Inferior parietal cortex (tissue), 1 donor: ENCODE measurements around the gene TMEM144.
"Not testable (repeated sequence)": the region's sequence is repeated elsewhere in the genome, so short reads cannot be mapped to it uniquely, and the experiment has no call there.

ENCODE experiments used
- DNase-seq: peaks from one replicate; pipeline ENCODE4 v3.0.0-alpha.2; 2016; ENCODE audit errors: extremely low spot score

The TMEM144 gene

DNA sequence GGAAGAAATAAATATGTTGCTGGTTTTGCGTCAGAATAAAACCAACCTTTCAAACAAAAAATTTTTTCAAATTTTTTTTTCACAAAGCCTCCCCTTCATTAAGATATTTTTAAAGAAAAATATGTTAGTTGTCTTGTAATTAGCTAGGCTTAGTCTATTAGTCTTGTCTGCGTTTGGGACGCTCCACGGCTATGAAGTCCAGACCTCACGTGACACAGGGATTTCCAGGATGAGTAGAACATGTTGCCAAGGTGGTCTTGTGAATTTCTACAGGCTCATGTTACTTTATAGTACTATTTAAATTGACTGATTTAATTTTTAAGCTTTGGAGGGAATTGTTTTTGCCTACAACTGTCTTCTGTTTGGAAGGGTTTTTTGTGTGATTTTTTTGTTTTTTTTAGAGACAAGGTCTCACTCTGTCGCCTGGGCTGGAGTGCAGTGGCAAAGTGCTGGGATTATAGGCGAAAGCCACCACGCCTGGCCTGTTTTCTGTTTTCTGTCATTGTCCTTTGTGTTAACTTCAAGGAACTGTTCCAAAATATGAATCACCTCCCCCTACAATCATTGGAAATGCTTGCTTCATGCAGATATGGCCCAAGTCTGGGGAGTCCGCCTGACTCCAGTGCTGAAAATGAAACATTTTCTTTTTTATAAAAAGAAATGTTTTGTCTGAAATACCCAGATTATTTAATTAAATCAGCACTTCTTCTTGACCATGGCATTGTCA, 26.2 kb downstream of the TMEM144 start:
- DNase-seq = peak; percentile 80

DNA sequence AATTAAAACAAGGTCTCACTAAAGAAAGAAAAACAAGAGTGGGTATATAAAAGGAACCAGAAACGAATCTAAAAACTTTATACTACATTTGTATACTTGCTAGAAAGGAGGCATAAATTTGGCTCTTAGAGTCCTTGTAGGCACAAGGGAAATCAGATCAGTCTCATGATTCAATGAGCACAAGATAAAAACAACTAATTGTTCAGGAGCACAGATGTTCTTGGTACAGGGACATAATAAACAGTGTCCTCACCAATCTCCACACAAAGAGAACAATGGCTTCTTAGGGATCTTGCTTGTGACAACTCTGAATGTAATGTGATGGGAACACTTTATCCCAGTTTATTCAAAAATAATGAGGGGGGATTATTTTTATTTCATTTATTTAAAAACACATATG, 28.3 kb downstream of the TMEM144 start:
- DNase-seq = peak; percentile 88

DNA sequence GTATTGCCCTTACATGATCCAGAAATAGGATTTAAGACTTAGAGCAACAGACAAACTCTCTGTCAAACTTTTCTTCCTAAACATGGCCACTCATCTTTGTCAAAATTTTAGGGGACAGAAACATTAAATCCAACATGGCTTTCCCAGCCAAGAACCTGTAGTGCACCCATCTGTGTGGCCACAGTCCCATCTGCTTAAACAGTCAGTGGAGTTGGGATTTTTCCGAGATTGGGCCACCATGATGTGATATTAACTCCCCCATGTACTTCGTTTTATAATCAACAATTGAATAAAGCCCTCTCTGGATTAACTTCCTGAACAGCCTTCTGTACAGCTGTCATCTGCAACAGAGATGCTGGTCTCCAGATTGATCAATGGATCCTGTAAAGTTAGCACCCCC, 28.9 kb downstream of the TMEM144 start:
- DNase-seq = no peak

DNA sequence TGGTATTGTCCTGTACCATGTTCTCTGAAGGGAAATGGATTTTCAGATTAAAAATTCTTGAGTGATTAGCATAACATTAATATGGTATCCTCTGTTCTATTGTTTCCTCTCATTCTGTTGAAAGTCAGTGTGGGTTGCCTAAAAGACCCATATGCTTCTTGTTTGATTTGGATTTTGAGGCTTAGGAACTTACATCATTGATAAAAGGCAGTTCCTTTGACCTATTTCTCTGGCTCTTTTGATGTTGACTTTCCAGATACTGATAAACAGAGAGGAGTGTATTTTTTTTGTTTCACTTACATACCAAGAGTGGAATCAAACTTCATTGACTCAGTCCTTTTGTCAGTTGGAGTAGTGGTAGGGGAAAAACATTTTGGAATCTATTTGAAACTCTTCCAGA, 32.8 kb downstream of the TMEM144 start:
- no peak for DNase-seq

DNA sequence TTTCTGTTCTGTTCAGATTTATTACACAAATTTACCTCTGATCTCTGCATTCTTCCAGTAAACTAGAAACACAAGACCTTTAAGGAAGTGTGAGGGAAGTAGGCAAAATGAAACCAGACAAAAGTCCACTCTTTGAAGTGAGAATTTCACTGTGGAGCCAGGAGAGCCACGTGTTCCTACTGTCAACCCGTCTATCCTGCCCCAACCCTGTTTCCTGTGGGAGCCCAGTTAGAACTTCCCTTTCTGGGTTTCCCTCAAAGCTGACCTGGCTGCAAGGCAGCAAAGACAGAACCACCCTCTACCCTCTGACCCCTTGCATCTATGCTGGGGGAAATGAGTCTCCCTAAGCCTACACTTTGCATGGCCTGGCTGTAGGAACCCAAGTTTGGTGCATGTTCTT, 40.0 kb downstream of the TMEM144 start:
- DNase-seq = no peak

DNA sequence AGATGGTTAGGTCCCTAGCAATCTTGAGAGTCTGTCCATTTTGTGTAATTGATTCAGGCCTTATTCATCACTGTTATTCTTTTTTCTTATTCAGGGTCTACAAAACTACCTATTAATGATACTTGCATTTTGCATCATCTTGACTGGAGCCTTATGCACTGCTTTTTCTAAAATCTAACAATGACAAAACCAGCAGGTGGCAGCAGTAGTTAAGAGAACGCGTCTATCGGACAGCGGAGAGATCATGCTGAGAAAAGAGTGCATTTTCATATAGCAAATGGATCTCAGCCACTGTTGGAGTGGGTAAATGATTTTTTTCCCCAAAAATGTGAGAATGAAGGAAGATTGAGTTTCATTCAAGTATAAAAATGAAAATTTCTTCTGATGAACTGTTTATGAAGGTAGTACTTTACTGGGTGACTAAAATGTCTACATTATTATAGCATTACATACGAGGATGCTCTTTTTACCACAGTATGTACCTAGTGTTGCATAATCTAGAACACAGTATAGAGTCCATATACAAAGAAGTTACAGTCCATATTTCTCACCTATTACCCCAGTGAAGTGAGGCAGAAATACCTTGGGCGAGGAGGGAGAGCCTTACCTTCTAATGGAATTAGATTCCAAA, 43.2 kb downstream of the TMEM144 start:
- DNase-seq = peak; percentile 96

DNA sequence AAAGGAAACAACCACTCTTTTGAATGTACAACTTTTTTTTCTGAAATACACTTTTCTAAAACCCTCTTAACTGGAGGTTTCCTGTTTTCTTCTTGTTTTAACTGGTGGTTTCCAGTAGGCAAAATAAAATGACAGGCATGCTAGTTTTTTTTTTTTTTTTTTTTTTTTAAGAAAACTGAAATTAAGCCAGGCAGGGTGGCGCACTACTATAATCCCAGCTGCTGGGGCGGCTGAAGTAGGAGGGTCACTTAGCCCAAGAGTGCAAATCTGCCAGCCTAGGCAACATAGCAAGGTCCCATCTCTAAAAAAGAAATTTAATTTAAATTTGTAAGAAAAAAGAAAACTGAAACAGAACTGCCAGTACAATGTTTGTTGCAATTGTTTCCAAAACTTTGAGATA, 44.0 kb downstream of the TMEM144 start:
- DNase-seq = no peak

DNA sequence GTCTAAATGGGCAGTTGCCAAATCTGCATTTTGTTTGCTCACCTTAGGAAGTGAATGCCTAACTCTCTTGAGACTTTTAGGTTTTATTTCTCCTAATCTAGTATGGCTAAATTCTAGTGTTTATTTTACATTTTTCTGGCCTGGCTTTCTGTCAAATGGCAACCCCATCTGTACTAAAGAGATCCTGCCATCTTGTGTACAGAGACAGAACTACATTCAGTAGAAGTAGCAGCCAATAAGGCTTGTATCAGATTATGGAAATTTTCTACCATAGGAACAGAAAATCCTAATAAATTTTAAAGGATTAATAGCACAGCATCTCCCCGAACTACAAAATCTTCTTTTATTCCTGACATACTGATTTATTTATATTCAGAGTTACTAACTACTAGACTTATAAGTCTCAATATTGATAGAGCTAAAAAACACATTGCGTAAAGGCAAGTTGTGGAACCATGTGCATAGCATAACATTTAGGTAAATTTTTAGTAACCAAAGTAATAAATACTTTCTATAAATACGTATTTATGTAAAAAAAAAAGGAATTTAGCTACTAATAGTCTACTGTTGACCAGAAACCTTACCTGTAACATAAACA, 45.5 kb downstream of the TMEM144 start:
- DNase-seq = peak; percentile 82

DNA sequence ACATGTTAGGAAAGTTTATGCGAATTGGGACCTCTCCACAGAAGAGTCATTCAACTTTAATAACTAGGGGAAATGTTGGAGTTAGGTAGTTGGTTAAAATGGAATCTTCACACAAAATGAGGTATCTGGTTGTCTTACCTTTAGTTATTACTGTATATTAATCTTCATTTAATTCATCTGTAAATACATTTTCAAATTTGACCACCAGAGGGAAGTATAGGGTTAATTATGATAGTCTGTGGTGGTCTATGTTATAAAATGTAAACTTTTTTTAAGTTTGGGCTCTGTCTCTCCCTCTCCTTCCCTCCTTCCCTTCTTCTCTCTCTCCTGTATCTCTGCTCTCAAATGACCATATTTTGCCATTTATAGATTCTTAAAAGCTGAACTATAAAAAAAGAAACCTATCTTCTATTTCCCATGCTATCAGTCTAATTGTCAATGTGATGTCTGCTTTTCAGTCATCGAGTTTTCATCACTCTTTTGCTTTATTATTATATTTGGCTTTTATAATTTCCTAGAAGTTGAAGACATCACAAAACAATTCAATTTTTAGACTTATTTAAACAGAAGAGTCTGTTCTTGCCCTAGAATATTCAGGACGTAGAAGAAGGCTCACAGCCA, 49.8 kb downstream of the TMEM144 start:
- DNase-seq = no peak

DNA sequence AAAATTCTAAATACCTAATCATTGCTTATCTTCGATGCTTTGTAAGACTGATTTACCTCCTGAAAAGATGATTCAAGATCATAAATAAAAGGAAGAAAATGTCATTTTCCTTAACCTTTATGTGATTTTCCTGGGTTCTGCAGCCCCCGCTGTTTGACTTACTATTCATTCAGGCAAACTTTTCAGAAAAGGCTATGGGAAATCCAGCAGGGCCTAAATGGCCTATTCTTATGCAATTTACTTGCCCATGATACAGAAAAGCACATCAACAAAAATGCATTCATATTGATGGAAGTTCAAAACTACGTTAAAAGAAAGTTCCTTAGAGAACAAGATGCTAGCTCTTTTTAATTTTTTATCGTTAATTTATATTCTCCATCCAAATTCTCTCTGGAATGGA, 51.2 kb downstream of the TMEM144 start:
- DNase-seq = no peak

DNA sequence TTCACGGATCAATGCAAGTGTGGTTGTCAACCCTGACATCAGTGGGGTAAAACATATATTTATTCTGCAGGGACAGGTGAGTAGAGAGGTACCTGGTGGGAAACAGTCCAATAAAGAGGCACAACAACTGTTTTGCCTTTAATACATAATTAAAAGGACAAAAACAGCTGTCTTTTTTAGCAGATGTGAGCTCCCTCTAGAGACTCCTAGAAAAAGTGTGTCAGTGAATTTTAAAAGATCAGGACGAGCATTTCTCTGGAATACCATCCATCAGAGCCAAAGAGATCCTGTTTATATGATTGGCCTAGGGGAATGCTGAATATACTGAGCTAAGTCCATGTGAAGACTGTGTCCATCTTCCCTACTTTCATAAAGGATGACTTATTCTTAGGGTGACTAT, 58.3 kb downstream of the TMEM144 start:
- DNase-seq = no peak

DNA sequence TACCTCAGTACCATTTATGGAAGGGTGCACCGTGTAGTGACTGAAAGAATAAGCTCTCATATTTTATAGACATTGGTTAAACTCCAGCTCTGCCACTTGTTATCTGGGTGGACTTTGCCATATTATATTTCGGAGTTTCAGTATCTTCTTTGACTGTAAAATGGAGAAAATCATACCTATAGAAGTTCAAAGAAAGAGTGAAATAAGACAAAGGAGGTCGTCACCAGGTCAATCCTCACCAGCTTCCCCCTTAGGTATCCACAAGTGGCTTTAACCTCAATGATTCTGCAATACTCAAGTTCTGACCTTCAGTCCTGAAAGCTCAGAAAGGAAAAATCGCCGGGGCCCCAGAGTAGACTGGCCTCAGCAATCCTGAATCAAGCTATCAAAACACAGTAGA, 64.3 kb downstream of the TMEM144 start:
- no peak for DNase-seq

DNA sequence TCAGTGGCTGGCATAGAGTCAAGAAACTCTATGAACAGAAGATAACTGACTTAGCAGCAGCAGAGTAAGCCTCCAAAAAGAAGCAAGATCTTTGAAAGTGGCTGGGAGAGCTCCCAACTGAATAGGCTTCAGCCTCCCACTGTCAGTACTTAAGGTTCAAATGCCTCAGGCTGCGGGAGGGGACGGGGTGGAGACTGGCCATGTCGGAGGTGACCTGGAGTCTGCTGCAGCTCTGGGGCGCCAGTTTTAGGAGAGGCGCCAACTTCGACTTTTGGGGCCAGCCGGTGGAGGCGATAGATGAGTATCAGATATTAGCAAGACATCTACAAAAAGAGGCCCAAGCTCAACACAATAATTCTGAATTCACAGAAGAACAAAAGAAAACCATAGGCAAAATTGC, 67.3 kb downstream of the TMEM144 start:
- no peak for DNase-seq

DNA sequence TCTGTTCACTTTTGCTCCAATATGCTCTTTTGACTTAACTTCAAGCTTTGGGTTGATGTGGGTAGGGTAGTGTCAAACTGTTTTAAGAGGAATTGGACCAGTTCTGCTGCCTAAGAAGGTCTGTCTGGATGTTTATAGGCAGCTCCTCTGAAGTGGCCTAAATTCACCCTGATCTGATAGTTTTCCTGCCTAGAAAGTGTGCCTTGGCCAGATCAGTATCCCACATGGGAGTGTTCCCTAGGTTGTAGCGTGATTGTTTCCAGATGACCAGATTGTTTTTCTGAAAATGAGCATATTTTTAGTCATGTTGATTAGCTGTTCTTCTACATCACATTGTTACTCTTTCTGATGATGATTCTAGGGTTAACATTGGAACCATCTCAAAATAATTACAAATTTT, 68.8 kb downstream of the TMEM144 start:
- DNase-seq = not testable (repeated sequence)

DNA sequence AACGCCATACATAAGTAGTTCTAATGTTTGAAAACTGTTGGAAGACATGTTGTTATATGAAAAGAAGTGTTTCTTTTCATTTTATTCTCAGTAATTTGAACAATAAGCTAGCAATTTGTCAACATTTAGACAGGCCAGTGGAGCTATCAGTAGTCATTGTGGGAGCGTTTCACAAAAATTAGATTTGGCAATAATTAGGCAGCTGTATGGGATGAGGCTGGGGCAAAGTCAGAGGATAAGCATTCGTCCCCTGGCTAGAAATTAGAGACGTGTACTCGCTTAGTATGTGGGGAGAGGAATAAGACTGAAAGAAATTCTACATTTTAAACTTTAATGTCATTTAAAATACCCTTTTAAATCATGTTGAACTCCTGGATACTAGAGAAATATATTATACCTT, 70.6 kb downstream of the TMEM144 start:
- DNase-seq = no peak

DNA sequence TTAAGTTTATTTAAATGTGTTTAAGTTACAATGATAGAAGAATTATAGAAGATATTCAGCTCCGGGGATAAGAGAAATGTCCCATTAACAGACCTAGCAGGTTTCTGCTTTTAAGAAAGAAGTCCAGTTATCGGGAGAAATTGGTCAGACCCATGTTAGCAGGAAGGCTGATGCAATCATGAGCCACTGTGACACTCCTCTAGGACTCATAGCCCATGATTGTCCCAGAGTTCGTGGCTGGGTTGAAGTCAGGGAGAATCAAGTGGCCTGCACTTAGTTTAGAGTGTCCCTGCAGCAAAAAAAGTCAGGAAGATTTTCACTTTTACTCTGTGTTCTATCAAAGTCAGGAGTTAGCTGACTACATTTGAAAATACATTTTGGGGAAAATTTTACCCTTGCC, 72.0 kb downstream of the TMEM144 start:
- DNase-seq = no peak

DNA sequence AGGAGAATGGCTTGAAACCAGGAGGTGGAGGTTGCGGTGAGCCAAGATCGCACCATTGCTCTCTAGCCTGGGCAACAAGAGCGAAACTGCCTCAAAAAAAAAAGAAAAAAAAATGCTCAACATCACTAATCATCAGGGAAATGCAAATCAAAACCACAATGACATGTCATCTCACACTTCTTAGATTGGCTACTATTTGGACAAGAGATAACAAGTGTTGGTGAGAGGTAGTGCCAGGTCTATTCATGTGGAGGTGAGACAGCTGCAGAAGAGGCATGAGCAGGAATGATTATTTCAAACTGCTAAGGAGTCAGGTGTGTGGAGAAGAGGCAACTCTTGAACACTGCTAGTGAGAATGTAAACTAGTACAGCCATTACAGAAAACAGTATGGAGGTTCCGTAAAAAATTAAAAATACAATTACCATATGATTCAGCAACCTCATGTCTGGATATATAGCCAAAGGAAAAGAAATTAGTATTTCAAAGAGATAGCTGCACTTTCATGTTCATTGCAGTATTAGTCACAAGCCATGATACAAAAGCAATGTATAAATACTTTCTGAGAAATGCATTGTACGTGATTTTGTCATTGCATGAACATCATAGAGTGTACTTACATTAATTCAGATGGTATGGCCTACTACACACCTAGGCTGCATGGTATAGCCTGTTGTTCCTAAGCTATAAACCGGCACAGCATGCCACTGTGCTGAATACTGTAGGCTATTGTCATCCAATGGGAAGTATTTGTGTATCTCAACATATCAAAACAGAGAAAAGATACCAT, 75.3 kb downstream of the TMEM144 start:
- no peak for DNase-seq

DNA sequence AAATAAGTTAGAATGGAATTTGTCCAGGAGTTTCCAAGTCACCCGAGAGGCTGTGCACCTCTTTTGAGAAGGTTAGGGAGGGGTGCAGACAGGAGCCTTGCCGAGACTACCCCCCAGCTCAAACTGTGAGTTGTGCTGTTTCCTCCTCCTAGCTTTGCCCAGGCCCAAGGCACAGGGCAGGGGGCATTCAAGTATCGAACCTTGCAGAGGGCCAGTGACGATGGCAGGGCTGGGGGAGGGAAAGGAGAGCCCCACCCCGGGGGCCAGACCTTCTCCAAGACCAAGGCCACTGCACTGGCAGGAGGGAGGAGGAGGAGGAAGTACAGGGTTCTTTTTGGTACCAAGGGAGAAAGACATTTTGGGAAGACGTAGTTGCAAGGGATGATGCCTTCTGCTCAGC, 80.6 kb downstream of the TMEM144 start:
- no peak for DNase-seq

DNA sequence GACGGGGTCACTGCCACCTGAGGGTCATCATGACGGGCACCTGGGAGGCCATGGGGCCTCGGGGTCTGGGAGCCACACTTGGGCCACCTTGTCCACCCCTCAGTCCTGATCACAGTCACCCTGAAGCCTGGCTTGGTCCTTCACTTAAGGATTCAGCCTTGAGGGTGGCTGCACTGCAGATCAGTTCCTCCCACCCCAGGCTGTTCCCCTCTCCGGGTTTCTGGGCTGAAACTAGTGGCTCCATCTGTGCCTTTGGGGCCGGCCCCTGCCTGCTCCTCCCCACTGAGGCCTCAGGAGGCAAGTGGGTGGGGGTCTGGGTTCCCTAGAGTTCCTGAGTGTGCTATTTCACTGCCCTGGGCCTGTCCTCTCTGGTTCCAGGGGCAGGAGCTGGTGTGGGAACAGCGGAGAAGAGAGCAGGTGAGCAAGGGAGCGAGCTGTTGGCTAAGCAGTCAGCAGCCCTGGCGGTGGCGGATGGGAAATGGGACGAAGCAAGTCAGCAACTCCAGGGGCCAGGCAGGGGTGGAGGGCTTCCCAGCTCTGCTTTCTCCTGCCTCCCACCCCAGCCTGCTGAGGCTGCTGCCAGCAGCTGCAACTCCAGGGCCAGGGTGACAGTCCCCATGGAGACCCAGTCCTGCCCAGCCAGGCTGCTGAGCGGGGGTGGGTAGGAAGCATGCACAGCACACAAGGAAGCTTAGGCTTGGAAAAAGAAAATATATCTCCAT, 81.2 kb downstream of the TMEM144 start:
- DNase-seq = no peak

DNA sequence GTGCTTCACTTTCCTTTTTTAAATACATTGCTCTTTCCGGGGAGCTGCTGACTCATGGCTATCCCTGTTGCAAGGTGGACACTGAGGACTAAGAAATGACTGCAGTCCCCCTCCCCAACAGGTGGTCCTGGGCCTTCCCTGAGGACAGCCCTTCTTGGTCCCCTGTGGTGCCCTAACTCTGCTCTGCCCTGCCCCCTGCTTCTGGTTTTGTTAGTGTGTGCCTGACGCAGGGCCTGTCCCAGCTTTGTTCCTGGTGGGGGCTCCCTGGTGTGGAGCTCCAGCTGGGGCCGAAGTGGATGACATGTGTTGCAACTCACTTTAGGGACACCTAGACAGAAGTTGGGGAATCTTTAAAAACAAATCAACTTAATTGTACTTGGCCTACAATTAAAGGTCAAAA, 81.9 kb downstream of the TMEM144 start:
- no peak for DNase-seq

DNA sequence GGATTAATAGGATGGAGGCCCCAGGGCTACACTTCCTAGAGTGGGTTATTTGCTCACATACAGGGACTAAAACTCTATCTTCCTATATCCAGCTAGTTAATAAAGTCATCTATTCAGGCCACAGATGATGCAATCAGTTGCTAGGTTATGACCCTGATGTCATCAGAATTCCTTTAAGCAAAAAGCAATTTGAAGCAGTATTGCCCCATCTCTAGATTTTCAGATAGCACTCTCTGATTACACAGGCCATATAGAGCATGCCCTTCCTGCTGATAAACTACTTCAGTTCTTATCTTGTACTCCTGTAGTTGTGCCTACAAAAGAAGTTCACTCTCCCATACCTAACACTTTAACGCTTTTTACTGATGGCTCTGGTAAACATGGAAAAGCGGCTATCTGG, 84.8 kb downstream of the TMEM144 start:
- no peak for DNase-seq
